ENCODE data around the gene ASXL1.

Gene ASXL1

DNA sequence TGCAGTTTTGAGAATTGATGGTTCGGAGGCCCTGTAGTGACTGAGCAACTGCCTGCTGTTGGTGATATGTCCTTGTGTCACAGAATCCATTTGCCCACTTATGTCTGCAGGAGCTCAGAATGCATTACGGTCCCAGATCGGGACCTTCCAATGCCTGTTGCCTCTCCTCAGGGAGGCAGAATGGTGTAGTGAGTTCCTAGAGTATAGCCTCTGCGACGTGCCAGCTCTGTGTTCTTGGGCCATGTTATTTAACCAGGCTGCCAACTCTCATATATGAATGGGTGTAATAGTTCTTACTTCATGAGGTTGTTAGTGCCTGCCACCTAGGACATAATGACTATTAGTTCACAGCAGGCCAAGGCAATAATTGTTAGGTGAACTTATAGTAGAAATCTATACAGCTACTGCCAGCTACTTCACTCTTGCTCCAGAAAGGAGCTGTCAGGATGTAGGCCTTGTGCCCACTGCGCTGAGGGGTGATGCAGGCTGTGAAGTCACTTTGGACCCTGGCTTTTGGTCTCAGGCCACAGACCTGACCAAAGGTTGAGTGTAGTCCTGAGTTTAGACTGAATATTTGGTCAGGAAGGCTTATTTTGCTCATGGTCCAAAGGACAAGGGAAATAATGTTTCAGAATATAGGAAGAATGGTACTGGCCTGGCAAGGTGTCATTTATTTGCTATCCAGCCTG, 82.1 kb downstream of the ASXL1 start:
- DNase-seq (ENCODE audit: low read depth): no peak

DNA sequence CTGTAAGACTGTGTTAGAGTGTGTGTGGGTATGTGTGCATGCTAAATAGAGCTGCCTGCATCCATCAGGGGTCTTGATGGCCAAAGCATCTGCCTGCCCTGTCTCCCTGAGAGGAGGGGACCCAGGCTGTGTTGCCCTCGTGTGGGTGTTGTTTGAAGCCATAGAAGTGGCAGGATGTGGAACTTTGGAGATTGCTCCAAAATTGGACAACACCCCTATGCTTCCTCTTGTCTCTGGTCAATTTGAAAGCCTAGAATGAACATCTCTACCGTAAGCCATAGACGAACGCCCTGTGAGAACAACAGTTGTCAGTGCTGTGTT, 82.6 kb downstream of the ASXL1 start:
- no peak for DNase-seq (ENCODE audit: low read depth)

DNA sequence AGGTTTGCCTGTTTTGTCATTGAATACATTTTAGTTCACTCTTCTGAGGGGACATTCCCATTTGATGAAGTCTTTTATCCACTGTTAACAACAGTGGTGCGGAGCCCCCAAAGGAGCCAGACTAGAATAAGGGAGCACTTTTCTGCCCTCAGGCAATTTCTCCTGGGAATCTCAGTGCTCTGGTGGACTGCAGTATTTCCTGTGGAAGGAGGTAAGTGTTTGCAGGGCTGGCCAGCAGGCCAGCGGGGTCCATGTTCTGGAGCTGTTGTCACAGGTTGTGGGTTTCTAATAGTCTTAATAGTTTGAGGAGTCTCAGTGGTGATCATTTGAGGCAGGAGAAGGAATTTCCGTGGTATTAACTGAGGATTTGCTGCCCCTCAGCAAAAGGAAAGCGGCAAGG, 83.5 kb downstream of the ASXL1 start:
- no peak for DNase-seq (ENCODE audit: low read depth)

DNA sequence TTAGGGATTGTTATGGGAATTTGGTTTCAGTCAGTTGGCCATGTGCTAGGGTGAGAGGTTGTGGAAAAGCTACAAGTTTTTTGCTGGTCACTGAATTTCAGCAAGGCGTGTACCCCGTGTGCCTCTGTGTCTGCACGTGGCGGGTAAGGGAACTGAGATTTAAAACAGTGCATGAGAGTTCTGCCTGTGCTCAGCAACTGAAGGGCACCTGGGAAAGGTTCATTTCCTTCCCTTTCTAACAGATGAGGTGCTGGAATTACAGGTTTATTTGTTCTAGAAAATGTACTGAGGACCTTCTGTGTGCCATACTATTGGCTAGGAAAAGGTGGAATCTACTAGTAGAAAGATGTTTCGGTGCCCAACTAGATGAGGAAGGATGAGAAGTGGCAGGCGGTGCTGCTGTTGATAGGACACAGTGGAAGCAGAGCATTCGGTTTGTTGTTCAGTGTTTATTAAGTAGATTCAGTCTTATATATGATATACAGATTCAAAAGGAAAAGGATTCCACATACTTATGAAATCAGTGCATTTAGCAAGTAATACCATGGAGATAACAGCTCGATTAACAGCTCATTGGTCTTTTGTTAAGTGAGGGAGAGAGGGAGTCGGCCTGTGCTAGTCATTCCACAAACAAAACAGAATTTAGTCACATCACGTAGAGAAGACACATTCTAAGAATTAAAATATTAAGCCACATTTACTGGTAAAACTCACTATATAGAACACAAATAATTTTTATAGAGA, 84.7 kb downstream of the ASXL1 start:
- DNase-seq (ENCODE audit: low read depth): no peak

DNA sequence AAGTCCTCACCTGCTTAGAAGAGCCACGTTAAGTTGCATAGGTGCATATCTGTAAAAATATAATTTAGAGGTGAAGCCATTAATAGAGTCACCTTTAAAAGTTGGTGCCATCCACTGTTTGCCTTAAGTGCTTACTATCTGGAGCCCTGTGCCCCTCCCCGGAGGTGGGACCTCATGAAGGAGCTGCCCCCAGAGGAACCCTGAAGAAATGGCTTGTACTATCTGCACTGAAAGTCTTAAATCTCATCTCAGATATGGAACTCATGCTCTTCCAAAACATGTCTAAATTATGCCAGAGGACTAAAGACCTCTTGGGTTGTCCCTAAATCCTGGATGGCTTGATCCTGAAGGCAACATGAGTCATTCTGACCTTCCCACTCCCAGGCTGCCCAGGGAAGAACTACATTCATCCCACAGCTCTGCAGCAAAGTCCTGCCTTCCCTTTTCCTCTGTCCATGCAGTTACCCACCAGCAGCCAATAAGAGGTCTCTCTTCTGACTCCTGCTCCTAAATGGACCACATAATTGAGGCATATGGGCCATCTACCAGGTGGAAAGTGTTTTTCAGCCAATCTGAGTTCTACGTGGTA, 85.3 kb downstream of the ASXL1 start:
- DNase-seq (ENCODE audit: low read depth): no peak

DNA sequence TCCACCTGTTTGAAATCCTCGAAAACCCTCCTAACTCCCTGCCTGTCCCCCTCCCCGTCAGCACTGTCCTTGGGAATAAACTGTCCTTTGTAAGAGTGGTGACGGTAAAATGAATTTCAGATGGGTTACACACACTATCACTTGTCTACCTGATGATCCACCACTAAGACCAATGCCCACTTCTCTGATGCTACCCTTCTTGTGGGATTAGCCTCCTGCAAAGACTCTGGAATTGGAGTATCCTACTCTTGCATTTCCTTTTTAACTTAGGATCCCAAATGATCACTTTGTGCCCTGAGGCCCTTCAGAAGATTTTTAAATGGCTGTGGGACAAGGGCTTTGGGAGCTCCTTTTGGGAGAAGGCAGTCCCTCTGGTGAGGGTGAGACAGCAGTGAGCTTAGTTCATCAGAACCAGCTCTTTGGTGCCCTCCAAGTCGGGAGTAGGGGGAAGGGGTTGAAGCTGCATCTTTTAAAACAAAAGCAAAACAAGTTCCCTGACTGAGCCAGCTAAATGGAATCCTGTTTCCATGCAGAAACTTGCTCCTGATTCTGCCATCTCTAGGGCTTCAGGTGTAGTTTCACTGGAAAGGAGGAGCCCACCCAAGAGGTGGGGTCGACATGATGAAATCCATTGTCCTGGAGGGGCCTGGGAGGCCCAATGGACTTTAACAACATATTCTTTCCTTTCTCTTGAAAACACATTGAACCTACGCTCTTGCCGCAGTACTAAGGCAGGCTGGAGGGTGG, 86.5 kb downstream of the ASXL1 start:
- DNase-seq (ENCODE audit: low read depth): no peak

DNA sequence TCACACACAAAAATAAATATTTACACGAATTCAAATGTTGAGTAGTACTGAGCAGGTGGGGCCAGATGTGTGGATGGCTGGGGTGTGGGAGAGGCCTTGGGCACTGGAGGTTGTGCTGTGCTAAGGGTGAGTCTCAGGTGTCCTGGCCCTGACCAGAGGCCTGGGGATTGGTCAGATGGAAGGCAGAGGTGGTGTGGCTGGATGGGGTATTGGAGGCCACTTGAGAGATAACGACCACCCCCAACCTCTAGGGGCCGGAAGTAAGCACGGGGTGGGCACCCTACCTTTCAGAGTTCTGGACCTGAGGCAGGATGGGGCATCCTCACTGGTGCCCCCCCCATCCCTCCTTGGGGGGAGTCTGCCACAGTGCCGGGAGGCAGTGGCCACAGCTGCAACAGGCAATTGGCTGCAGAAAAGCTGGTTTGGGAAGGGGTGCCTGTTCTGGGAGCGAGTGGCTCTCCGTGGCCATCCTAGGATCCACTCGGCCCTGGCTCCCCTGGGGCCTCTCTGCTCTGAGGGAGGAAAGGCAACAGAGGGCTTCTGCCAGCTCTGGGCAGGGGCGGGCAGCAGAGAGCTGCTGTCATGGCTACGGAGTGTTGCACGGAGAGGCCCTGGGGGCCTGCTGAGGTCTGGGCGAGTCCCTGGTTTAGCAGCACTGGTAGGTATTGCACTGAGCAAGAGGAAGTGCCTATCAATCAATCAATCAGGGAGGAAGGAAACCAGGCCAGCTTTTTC, 87.6 kb downstream of the ASXL1 start:
- DNase-seq (ENCODE audit: low read depth): no peak

DNA sequence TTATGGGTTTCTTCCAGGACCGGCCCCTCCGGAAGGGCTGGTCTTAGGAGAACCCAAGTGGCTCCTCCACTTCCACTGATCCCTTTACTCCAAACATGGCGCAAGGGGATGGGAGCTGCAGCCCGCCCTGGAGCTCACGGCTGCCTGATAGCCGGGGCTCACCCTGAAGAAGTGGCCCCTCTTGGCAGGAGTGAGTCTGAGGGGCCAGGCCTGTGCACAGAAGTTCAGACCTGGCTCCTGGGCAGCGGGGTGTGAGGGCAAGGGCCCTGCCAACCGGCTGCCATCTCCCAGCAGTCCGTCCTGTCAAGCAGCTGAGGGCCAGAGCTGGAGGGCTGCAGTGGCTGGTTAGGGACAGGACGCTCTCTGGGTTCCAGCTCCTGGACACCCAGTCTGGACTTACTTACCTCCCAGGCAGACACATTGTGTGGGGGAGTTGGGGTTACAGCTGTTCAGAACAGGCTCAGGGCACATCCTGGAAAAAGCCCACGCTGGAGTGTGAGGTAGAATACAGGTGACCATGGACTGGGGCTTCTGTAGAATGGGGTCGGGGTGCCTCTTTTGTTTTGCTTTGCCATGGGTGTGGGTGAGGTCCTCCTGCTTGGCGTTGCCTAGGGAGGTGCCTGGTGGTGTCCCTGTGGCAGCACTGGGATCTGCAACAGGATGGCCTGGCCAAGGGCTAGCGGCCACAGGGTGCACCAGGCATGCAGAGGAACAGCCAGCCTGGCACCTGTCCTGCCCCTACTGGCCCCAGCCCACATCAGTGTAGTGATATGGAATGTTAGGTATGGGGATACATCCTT, 88.4 kb downstream of the ASXL1 start:
- no peak for DNase-seq (ENCODE audit: low read depth)

DNA sequence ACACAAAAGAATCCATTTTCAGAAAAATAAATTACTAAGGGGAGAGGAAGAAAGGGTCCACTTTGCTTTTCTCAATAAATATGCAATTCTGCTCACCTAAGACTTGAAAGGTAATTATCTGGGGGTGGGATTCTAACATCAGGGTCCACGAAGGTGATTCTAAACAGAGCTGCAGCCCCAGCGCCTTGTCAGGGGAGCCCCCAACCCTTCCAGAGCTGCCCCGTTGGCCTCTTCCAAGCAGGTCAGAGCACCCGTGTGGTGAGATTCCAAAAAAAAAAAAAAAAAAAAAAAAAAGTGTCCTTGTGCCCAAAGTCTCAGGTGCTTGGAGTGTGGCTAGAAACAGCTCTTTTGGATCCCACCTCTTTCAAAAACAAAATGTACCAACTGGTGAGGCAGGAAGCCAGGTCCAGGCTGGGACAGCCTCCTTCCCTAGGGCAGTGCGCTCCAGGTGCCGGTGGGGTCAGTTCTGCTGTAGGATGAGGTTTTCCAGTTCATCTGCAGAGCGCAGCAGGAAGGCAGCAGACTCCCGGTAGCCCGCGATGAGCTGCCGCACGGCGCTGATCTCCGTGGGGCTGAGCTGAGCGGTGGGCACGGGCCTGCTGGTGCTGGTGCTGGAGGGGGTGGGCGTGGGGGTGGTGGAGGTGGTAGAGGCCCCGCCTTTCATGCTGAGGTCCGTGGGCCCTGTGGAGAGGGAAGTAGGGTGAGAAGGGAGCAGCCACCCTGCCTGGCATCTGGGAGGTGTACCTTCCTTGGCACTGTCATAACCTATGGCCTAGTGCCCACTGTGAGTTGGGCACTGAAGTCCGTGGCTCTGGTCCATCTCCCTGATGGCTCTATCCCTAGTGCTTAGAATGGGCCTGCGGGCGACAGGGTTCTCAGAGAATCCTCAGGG, 89.3 kb downstream of the ASXL1 start:
- DNase-seq (ENCODE audit: low read depth): no peak

DNA sequence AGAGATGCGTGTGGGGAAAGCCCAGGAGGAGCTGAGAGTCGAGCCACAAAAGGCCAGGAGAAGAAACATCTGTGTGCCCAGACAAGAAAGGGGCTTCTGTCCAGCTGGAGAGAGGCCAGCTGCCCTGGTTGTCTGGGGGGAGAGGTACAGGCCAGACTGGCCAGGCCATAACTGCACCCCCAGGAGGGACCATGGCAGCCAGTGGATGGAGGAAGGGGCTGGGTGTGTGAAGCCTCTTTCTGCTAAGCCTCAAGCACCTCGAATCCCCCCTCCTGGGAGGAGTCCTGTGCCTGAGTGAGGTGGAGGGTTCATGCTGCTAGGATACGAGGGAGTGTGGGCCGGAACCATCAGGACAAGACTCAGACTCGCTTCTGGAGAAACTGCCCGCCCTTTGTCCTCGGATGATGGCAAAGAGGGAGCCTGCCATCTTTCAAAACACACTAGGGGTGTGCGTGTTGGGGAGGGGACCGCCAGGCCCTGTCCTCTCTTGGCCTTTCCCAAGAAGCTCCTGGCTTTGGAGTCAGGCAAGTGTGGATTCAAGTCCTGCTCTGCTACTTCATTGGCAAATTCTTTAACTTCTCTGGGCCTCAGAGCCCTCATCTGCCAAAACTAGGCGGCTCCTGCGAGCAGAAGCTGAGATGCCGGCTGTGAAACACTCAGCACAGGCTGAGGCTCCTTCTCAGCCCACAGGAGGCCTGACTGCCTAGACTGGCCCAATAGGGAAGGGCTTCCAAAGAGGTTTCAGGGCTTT, 90.3 kb downstream of the ASXL1 start:
- no peak for DNase-seq (ENCODE audit: low read depth)

DNA sequence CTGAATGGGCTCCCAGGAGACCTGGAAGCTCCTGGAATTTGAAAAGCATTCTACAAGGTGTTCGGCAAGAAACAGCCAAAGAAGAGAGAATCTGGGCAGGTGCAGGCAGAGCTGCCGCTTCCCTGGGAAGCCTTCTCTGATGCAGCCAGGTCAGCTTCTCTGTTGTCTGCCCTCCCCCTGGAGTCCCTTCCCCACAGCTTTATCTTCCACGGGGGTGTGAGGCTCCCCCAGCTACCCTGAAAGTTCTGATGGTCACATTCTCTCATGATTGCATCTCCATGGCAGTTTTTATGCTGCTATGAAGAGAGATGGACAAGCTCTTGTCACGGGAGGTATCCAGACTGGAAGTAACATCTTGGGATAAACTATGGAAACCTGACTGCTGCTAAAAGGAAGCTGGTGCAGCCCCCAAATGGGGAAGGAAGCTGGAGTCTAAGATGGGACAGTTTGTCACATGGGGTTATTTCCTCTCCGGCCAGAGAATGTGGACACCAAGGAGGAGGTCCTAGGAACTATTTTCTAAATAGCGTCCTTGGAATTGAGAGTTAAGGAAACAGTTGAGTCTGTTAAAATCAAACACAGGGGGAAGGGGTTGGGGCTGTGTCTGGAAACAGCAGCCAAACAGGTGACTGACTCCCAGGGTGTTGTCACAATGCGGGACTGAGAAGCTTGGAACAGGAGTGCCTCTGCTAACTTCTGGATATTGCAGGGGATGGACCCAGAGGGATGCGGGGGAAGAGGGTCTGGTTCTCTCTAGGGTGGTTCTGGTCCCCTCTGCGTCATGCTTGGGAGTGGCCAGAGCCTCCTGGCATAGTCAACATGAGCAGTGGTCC, 91.1 kb downstream of the ASXL1 start:
- no peak for DNase-seq (ENCODE audit: low read depth)

DNA sequence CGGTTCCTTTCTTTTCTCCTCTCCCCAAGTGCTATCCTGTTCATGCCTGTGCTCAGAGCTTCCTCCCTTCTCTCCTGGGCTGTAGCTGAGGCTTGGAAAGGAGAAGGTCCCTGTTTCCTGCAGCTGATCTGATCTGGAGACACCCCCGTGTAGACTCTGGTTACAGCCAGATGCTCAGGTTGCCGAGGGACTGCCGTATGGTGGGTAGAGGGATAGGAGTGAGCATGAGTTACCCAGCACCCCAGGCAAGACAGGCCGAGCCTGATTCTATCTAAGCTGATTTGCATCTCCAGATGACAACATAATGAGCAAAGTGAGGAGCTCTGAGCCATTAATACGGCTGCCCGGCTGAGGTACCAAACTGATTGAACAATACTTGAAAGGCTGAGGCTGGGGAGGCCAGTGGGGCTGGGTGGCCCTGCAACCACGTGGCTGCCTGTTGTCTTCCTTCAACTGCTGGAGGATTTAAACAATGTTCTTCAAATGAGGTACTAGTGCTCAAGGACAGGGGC, 91.8 kb downstream of the ASXL1 start:
- DNase-seq (ENCODE audit: low read depth): no peak

DNA sequence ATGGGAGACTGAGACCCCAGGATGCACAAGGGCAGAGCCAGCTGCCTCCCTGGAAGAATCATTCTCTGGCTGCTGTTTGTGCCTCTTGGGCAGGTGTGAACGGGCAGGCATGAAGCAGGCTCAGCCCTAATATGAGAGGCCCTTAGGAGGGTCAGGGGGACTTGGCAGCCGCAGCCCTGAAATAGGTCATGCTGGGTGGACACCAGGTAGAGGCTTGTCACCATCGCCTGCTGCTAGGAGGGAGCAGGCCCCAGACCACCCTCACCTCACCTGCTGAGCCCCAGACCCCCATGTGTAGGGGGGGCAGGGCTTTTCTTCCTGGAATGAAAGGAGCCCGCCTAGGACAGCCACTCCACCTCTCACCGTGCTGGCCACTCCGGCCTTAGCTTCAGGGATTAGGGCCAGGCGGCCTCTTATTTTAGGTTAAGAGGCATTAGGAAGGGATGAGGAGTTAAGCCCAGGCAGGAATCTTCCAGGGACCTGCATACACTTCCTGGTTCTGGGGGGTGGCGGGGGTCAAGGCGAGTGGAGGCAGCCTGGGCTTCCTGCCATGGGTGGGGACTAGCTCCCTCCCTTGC, 92.4 kb downstream of the ASXL1 start:
- DNase-seq (ENCODE audit: low read depth): no peak

DNA sequence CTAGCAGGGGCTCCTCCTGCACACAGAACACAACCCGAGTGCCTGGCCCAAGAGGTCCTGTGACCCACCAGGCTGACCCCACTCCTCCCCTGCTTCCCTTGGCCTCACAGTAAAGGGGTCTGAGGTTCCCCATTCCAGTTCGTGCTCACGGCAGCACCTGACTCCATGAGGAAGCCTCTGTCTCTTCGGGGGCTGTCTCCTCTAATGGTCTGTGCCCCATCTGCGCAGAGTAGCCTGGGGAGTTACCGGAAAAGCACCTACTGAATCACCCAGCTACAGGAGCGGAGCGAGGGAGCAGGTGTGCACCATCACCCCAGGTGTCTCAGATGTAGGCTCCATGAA, 93.2 kb downstream of the ASXL1 start:
- DNase-seq (ENCODE audit: low read depth): no peak

DNA sequence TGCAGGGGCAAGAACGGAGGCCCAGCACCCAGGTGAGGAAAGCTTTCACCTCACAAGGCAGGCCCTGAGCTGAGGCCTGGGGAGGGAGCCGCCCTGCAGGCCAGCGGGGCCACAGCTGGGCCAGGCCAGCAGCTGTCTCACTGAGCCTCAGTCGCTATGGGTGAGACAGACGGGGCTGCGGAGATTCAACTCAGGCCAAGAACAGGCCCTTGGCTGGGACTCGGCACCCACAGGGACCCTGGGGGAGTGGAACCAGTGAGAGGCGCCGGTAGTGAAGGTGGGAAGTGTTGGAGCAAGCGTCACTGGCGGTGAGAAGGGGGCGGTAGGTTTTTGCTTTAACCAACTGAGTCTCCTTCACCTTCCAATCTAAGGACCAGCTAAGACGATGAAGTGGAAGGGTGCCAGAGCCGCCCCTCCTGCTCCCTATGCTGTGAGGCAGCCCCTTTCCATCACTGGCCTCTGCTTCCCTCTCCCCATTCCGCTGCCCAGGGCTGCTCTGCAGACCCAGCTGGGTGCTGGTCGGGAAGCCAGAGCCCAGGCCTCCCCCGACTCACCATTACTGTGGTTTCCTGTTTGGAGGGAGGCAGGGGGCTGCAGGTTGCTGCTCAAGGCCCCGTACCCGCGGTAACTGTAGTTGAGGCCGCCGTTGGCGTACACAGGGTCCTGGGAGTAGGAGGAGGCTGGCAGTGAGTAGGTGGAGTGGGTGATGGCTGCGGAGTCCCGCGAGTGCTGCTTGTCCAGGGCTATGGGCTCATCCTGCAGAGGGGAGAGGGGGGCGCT, 93.7 kb downstream of the ASXL1 start:
- no peak for DNase-seq (ENCODE audit: low read depth)

DNA sequence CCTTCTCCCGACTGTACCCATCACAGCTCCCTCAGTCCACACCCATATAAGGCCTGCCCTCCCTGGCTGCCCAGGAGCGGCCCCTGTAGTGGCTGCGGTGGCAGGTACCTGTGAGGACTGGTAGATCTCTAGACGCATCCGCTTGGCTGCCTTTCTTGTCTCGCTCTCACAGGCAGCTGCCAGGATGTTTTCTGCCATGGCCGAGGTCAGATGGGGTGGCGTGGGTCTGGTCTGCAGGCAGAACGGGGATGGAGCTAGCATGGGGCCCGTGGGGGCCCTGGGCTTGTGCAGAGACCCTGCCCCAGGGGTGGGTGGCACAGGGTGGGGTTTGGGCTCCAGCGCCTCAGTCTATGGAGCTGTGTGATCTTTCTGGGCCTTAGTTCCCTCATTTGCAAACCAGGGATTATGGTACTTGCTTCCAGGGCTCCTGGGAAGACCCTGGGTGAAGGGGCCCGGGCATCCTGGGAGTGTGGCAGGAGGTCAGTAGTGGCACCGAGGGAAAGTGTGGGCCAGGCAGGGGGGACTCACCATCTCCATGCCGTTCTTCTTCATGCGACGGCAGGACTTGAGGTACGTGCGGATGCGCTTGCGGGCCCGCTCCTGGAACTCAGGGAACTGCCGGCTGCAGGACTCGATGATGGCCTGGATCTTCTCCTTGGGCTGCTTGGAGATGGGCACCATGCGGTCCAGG, 94.8 kb downstream of the ASXL1 start:
- DNase-seq (ENCODE audit: low read depth): no peak

Data from fibroblast of the conjunctiva (primary cell).